H1 (cell line): ENCODE results near the gene TTC8. TPM values are rescaled to one million over a fixed set of nuclear protein-coding genes. Genes with fewer than 3 reads are reported as not detected.

ENCODE experiments used
- CTCF ChIA-PET: fragments of 300-600 bp; sonication (Branson Sonifier 250); formaldehyde crosslinking; loops from one replicate; lab custom pipeline; 2021; ENCODE audit not compliant: partially characterized antibody; lab: Charles Lee
- POLR2A ChIA-PET: fragments of 300-600 bp; sonication (Branson Sonifier 250); formaldehyde crosslinking; loops from one replicate; lab custom pipeline; 2021; ENCODE audit warnings: inconsistent platforms; ENCODE audit not compliant: partially characterized antibody; lab: Charles Lee
- DNase-seq, 2 experiments: peaks; one replicate each; pipeline versions ENCODE4 v3.0.0 to v3.0.0-alpha.2; 2010 to 2022; ENCODE audit warnings: low spot score in 2 of 2, low read depth in 1 of 2, mixed read lengths in 1 of 2
- FAIRE-seq: peaks from 2 replicates; lab custom pipeline; 2011; peaks lifted over from hg19 to GRCh38; lab: Jason Lieb, UNC
- H2AFZ ChIP-seq: 2 replicates; pipeline ENCODE4 v1.8.1; 2012; ENCODE audit warnings: low read length, inconsistent platforms
- H2AK5ac ChIP-seq: 2 replicates; pipeline ENCODE4 v1.6.1; 2013; ENCODE audit warnings: low read depth, low read length
- H2BK120ac ChIP-seq: replicated peaks from 2 replicates; pipeline ENCODE3; 2013; ENCODE audit warnings: low read depth, low read length, inconsistent platforms
- H2BK12ac ChIP-seq: 2 replicates; pipeline ENCODE4 v1.6.1; 2013; ENCODE audit warnings: low read depth, low read length
- H2BK15ac ChIP-seq: 2 replicates; pipeline ENCODE4 v1.6.1; 2013; ENCODE audit warnings: low read length
- H2BK20ac ChIP-seq: 2 replicates; pipeline ENCODE4 v1.6.1; 2013; ENCODE audit warnings: low read length
- H2BK5ac ChIP-seq: 2 replicates; pipeline ENCODE4 v1.6.1; 2013; ENCODE audit warnings: low read depth, low read length
- H3K14ac ChIP-seq: 2 replicates; pipeline ENCODE4 v1.6.1; 2013; ENCODE audit warnings: inconsistent platforms; ENCODE audit not compliant: insufficient read length
- H3K18ac ChIP-seq: 2 replicates; pipeline ENCODE4 v1.6.1; 2013; ENCODE audit warnings: low read length; ENCODE audit errors: extremely low read depth
- H3K23ac ChIP-seq: 2 replicates; pipeline ENCODE4 v1.6.1; 2013; ENCODE audit warnings: inconsistent platforms; ENCODE audit not compliant: insufficient read length
- H3K23me2 ChIP-seq: 2 replicates; pipeline ENCODE4 v1.6.1; 2013; ENCODE audit warnings: low read depth, low read length
- H3K27ac ChIP-seq: 2 replicates; pipeline ENCODE4 v1.6.1; 2011; ENCODE audit warnings: low read depth, low read length, inconsistent platforms
- H3K27me3 ChIP-seq, 4 experiments: replicated peaks in 1 of 4; 1 replicate in 1 of 4; 2 replicates in 3 of 4; pipeline versions ENCODE4 v1.6.1 to v1.8.1; 2011 to 2013; ENCODE audit warnings: low read length in 3 of 4, mild to moderate bottlenecking in 3 of 4, inconsistent platforms in 2 of 4, mixed read lengths in 2 of 4, moderate library complexity in 1 of 4; ENCODE audit not compliant: control insufficient read depth in 3 of 4, insufficient read depth in 3 of 4; ENCODE audit errors: extremely low read depth in 1 of 4
- H3K36me3 ChIP-seq, 4 experiments: 2 replicates each; pipeline versions ENCODE4 v1.6.1 to v1.8.1; 2011 to 2013; ENCODE audit warnings: mild to moderate bottlenecking in 4 of 4, low read length in 3 of 4, moderate library complexity in 2 of 4, control low read depth in 1 of 4, inconsistent platforms in 1 of 4; ENCODE audit not compliant: insufficient read depth in 4 of 4, control insufficient read depth in 2 of 4
- H3K4ac ChIP-seq: replicated peaks from 2 replicates; pipeline ENCODE3; 2013; ENCODE audit warnings: low read length, low read depth, mixed read lengths, inconsistent platforms; ENCODE audit not compliant: insufficient read length
- H3K4me1 ChIP-seq, 4 experiments: replicated peaks in 1 of 4; 1 replicate in 1 of 4; 2 replicates in 3 of 4; pipeline versions ENCODE4 v1.6.1 to v1.8.1; 2011 to 2013; ENCODE audit warnings: low read length in 3 of 4, inconsistent platforms in 2 of 4, mixed read lengths in 1 of 4; ENCODE audit not compliant: insufficient read depth in 4 of 4, control insufficient read depth in 3 of 4
- H3K4me2 ChIP-seq, 2 experiments: 2 replicates each; pipeline versions ENCODE4 v1.6.1 to v1.8.1; 2011 to 2013; ENCODE audit warnings: low read depth in 2 of 2, low read length in 2 of 2, control low read depth in 1 of 2, inconsistent platforms in 1 of 2, mild to moderate bottlenecking in 1 of 2; ENCODE audit not compliant: insufficient read depth in 1 of 2
- H3K4me3 ChIP-seq, 4 experiments: fragments of 200-600, 300-600 bp in 1 of 4; sonication (generic), shearing (Covaris generic), sonication (Bioruptor Twin) in 1 of 4; 2 replicates each; pipeline versions ENCODE4 v1.5.1 to v1.8.1; 2011 to 2016; ENCODE audit warnings: low read length in 4 of 4, low read depth in 3 of 4, control low read depth in 2 of 4, inconsistent platforms in 2 of 4, mild to moderate bottlenecking in 2 of 4, mixed read lengths in 1 of 4, moderate library complexity in 1 of 4; ENCODE audit not compliant: insufficient read depth in 2 of 4; ENCODE audit errors: extremely low read depth in 1 of 4
- H3K56ac ChIP-seq: replicated peaks from 2 replicates; pipeline ENCODE3; 2013; ENCODE audit warnings: low read depth, mild to moderate bottlenecking, mixed read lengths, low read length, inconsistent platforms; ENCODE audit not compliant: insufficient read length
- H3K79me1 ChIP-seq: 2 replicates; pipeline ENCODE4 v1.6.1; 2013; ENCODE audit warnings: low read depth, low read length, control low read depth
- H3K79me2 ChIP-seq, 2 experiments: 2 replicates each; pipeline versions ENCODE4 v1.6.1 to v1.8.1; 2012 to 2013; ENCODE audit warnings: low read length in 2 of 2, mild to moderate bottlenecking in 2 of 2, inconsistent platforms in 1 of 2; ENCODE audit not compliant: insufficient read depth in 2 of 2, control insufficient read depth in 1 of 2
- H3K9ac ChIP-seq, 4 experiments: replicated peaks in 1 of 4; 1 replicate in 1 of 4; 2 replicates in 3 of 4; pipeline versions ENCODE4 v1.6.1 to v1.8.1; 2011 to 2013; ENCODE audit warnings: low read depth in 3 of 4, low read length in 3 of 4, control low read depth in 2 of 4, mild to moderate bottlenecking in 2 of 4, moderate library complexity in 2 of 4, inconsistent platforms in 1 of 4; ENCODE audit errors: extremely low read depth in 1 of 4
- H3K9me3 ChIP-seq, 2 experiments: 2 replicates each; pipeline versions ENCODE4 v1.6.1 to v1.8.1; 2012 to 2013; ENCODE audit warnings: mild to moderate bottlenecking in 2 of 2, moderate library complexity in 2 of 2, control low read depth in 1 of 2, inconsistent platforms in 1 of 2, low read depth in 1 of 2, low read length in 1 of 2, mixed read lengths in 1 of 2; ENCODE audit not compliant: insufficient read depth in 2 of 2
- H4K20me1 ChIP-seq, 2 experiments: replicated peaks in 1 of 2; 2 replicates each; pipeline versions ENCODE3 to v1.8.1; 2011 to 2013; ENCODE audit warnings: inconsistent platforms in 2 of 2, low read length in 2 of 2, mild to moderate bottlenecking in 1 of 2; ENCODE audit not compliant: insufficient read depth in 2 of 2, control insufficient read depth in 1 of 2
- H4K5ac ChIP-seq: 2 replicates; pipeline ENCODE4 v1.6.1; 2013; ENCODE audit warnings: low read length, low read depth, mixed read lengths, inconsistent platforms; ENCODE audit not compliant: insufficient read length
- H4K8ac ChIP-seq: 2 replicates; pipeline ENCODE4 v1.8.0; 2013; ENCODE audit warnings: mild to moderate bottlenecking, moderate library complexity, low read length, inconsistent platforms; ENCODE audit not compliant: insufficient read depth; ENCODE audit errors: extremely low read depth
- H4K91ac ChIP-seq: replicated peaks from 2 replicates; pipeline ENCODE3; 2013; ENCODE audit warnings: low read length, mixed read lengths, inconsistent platforms; ENCODE audit not compliant: insufficient read length
- CEBPB ChIP-seq: IDR thresholded peaks from 2 replicates; pipeline ENCODE4 v1.6.1; 2012; ENCODE audit warnings: low read depth, low read length
- CREB1 ChIP-seq: IDR thresholded peaks from 2 replicates; pipeline ENCODE4 v1.6.1; 2012; ENCODE audit warnings: inconsistent platforms
- CTBP2 ChIP-seq: IDR thresholded peaks from 2 replicates; pipeline ENCODE4 v1.7.0; 2011; ENCODE audit warnings: borderline replicate concordance, mild to moderate bottlenecking, moderate library complexity, mixed read lengths, low read length; ENCODE audit not compliant: insufficient read depth, insufficient read length
- EP300 ChIP-seq, 2 experiments: IDR thresholded peaks; 1 replicate in 1 of 2; 2 replicates in 1 of 2; pipeline ENCODE4 v1.6.1; 2011 to 2012; ENCODE audit warnings: low read depth in 2 of 2, low read length in 2 of 2, mild to moderate bottlenecking in 2 of 2, borderline replicate concordance in 1 of 2, inconsistent platforms in 1 of 2, moderate library complexity in 1 of 2
- GTF2F1 ChIP-seq: IDR thresholded peaks from 2 replicates; pipeline ENCODE4 v1.6.1; 2012; ENCODE audit warnings: low read depth, low read length, improper control_type of control experiment, borderline replicate concordance
- PHF8 ChIP-seq: fragments of 200-600 bp; sonication (generic); conservative IDR thresholded peaks from 2 replicates; pipeline ENCODE4 v1.7.1; 2012; ENCODE audit warnings: low read depth, mild to moderate bottlenecking, inconsistent platforms, low read length, moderate library complexity
- POLR2AphosphoS5 ChIP-seq: IDR thresholded peaks from 2 replicates; pipeline ENCODE4 v1.6.1; 2011; ENCODE audit warnings: low read depth, low read length
- POU5F1 ChIP-seq: IDR thresholded peaks from 2 replicates; pipeline ENCODE4 v1.6.1; 2011; ENCODE audit warnings: low read depth, mild to moderate bottlenecking, low read length, moderate library complexity
- SIN3A ChIP-seq, 2 experiments: IDR thresholded peaks in 1 of 2; conservative IDR thresholded peaks in 1 of 2; 2 replicates each; pipeline ENCODE4 v1.6.1; 2011 to 2012; ENCODE audit warnings: low read length in 2 of 2, improper control_type of control experiment in 1 of 2, low read depth in 1 of 2, mild to moderate bottlenecking in 1 of 2
- SP1 ChIP-seq: IDR thresholded peaks from 2 replicates; pipeline ENCODE4 v1.6.1; 2011; ENCODE audit warnings: low read depth, low read length
- SP2 ChIP-seq: IDR thresholded peaks from 2 replicates; pipeline ENCODE4 v1.6.1; 2012; ENCODE audit warnings: mild to moderate bottlenecking, low read length, inconsistent platforms
- SP4 ChIP-seq: IDR thresholded peaks from 2 replicates; pipeline ENCODE4 v1.6.1; 2012; ENCODE audit warnings: low read length, inconsistent platforms
- WGBS, 2 experiments: shearing (Covaris generic) in 1 of 2; methylation state at CpG; one replicate each; pipeline versions ENCODE4 v1.1.6 to v1.1.7; 2013 to 2015; ENCODE audit warnings: low lambda C conversion rate in 2 of 2, mixed read lengths in 2 of 2, inconsistent platforms in 1 of 2, low coverage in 1 of 2, missing lambda C conversion rate in 1 of 2; ENCODE audit not compliant: insufficient replicate concordance in 2 of 2, insufficient coverage in 1 of 2, insufficient read length in 1 of 2; ENCODE audit errors: extremely low coverage in 1 of 2, missing lambda C conversion rate in 1 of 2; 5-methylcytosine and 5-hydroxymethylcytosine counted together
- polyA plus RNA-seq, 7 experiments: library from polyadenylated mRNA; depleted of rRNA in 3 of 7; stranded (reverse) in 5 of 7; unstranded in 2 of 7; fragments of >200 nt in 5 of 7; fragments of 200-250 nt in 2 of 7; gene quantifications; 1 replicate in 5 of 7; 2 replicates in 1 of 7; 4 replicates in 1 of 7; pipeline versions ENCODE4 v1.2.1 to v1.2.3, GENCODE V29; 2011 to 2013; ENCODE audit warnings: missing spikeins in 2 of 7, mixed read lengths in 2 of 7
- total RNA-seq: library from RNA; stranded (reverse); fragmentation: NEBNext Ultra II Directional; extraction: Animal tissue kit (Norgen Biotek cat#: 25700); gene quantifications from 2 replicates; pipeline ENCODE4 v1.2.1, GENCODE V29; 2021

The TTC8 gene
- total and polyA plus RNA-seq, 2 of the 8 experiments (the other 6 are each of a cell fraction or from before 2014, with no cell fraction given) = 13.1 to 13.5 TPM

- DNase-seq (no peak), FAIRE-seq (no peak)
- no peak overlapping the region for H2BK12ac ChIP-seq
- no peaks in the 10 kb centered on the region for H4K20me1 ChIP-seq
- H3K4me1 ChIP-seq = no peaks in the 10 kb centered on the region
- ChIA-PET POLR2A (no interaction called here), CTCF (no interaction called here)
- no peak for TF ChIP-seq SP4
- no peak for TF ChIP-seq CREB1
- TF ChIP-seq SP1 = no peak
- TF ChIP-seq POU5F1 = no peak
- no peak for TF ChIP-seq EP300 (IDR thresholded peaks at IDR 0.05; ENCODE audit: borderline replicate concordance in 1 of 2, low read depth in 2 of 2, low read length in 2 of 2)
- TF ChIP-seq CTBP2 = no peak
- TF ChIP-seq PHF8 = no peak
- TF ChIP-seq GTF2F1 = no peak
- no peak for TF ChIP-seq SP2
- TF ChIP-seq SIN3A (conservative IDR thresholded peaks at IDR 0.05 in 1 of 2, IDR thresholded peaks at IDR 0.05 in 1 of 2; ENCODE audit: low read depth in 1 of 2, low read length in 2 of 2) = no peak
- TF ChIP-seq CEBPB = no peak
- TF ChIP-seq POLR2AphosphoS5 = no peak
- no peak overlapping the region for H2AK5ac ChIP-seq
- no peak overlapping the region for H4K5ac ChIP-seq
- no peak overlapping the region for H3K14ac ChIP-seq
- H4K91ac ChIP-seq = no peak overlapping the region
- no peaks in the 10 kb centered on the region for H3K23me2 ChIP-seq
- H2BK5ac ChIP-seq = no peak overlapping the region
- no peak overlapping the region for H3K9ac ChIP-seq
- no peak overlapping the region for H3K56ac ChIP-seq
- H3K27me3 ChIP-seq = no peaks in the 10 kb centered on the region
- H3K23ac ChIP-seq = no peak overlapping the region
- no peak overlapping the region for H3K4me2 ChIP-seq
- H3K4ac ChIP-seq = no peak overlapping the region
- H3K18ac ChIP-seq = no peak overlapping the region
- H3K27ac ChIP-seq = no peak overlapping the region
- WGBS, 2 experiments = 83% methylated on average over 1 of the region's 1 CpG; no CpG with 5 or more reads in 1 of the 2 experiments
- H3K36me3 ChIP-seq = no peaks in the 10 kb centered on the region
- H3K4me3 ChIP-seq = no peak overlapping the region
- no peak overlapping the region for H2BK120ac ChIP-seq
- H3K79me2 ChIP-seq = no peaks in the 10 kb centered on the region
- no peak overlapping the region for H2AFZ ChIP-seq
- H2BK15ac ChIP-seq = no peak overlapping the region
- H4K8ac ChIP-seq = no peak overlapping the region
- no peaks in the 10 kb centered on the region for H3K79me1 ChIP-seq
- H3K9me3 ChIP-seq = peaks cover 7 to 10% of the 10 kb centered on the region in 2 experiments; a peak in 2 of 4 replicates
- no peak overlapping the region for H2BK20ac ChIP-seq
These were observed 20.0 kb upstream of the TTC8 start for GRCh38 chr14:88804477-88804876.
